NCI-H1417 treated with DMSO at 0.1 percent for 48 hours (cell line): Measurements from ENCODE around the gene HNRNPR.
A peak's percentile ranks its signal among the peaks of the same experiment; 100 is the strongest.
"Not testable (repeated sequence)": the region's sequence is repeated elsewhere in the genome, so short reads cannot be mapped to it uniquely, and the experiment has no call there.

ENCODE experiments used
- DNase-seq: peaks from one replicate; lab custom pipeline; 2025; lab: John Stamatoyannopoulos, UW

Gene HNRNPR

DNA sequence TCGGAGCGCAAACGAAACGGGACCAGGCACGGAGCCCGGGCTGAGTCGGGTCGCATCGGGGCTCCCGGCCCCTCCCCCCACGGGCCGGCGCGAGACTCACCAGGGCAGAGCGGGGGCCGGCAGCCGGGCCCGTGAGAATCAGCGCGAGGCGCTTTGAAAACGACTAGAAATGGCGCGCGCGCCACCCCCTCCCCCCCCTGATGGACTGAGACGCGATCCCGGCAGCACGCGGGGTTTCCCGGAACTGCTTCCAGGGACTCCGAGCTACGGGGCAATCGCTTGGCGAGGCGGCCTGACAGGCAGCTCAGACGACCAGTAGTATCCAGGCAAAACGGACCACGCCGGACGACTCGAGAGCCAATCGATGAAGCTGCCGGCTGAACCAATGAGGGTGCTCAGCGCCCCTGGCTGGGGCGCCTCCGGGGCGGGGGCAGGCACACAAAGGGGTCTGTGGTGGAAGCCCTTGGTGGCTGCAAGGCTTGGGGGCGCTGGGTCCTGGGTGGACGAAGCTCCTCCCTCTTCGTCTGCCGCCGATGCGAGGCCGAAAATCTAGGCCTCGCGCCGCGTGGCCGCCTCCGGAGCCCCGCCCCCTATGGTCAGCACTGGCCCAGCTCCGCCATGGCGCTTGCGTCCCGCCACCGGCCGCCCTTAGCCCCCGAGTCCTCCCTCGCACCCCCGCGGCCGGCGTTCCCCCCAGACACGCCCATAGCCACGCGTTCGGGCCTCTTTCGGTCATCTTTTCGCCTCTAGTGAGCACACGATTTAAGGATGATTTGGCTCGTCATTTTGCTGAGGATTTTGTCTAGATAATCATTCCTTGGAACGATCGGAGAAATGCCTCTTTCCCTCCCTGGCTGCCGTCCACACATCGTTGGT, at the start of gene HNRNPR:
Gene HNRNPR (minus strand): TSS at position 174 of the 876 bp plus-strand sequence. CDS start 3,276 bp downstream, outside the sequence.
- peak; percentile 99 for DNase-seq

DNA sequence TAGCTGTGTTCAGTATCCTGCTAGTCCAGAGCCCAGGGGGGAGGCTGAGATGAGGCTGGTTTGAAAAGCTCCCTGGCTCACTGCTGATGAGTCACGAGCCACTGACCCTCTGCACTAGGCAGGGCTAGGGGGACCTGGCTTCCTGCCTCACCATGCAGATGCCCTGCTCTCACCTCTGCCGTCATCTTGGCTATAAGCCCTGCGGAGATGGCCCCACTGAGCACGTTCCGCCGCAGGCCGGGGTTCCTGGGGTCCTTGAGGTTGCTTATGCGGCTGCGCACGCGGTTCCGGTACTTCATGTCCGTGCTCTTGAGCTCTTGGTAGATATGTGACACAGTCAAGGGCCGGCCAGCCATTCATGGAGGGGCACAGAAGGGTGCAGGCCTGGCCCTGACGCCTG, 49.6 kb upstream of the HNRNPR start:
- no peak for DNase-seq

DNA sequence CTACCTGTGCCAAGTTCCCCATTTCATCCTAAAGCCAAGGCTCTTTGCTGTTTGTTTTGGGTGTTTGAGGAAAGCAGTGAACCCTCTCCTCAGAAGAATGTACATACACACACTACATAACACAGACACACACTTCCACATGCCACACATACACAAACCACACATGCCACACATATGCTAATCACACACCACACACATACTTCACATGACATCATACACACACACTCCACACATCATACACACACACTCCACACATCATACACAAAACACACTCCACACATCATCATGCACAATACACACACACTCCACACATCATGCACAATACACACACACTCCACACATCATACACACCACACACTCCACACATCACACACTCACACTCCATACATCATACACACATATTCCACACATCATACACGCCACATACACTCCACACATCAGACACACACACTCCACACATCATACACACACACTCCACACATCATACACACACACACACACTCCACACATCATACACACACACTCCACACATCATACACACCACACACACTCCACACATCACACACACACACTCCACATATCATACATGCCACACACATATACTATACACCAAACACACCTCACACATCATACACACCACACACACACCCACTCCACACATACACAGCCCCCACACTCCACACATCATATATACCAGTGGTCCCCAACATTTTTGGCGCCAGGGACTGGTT, 48.2 kb upstream of the HNRNPR start:
- DNase-seq = no peak

DNA sequence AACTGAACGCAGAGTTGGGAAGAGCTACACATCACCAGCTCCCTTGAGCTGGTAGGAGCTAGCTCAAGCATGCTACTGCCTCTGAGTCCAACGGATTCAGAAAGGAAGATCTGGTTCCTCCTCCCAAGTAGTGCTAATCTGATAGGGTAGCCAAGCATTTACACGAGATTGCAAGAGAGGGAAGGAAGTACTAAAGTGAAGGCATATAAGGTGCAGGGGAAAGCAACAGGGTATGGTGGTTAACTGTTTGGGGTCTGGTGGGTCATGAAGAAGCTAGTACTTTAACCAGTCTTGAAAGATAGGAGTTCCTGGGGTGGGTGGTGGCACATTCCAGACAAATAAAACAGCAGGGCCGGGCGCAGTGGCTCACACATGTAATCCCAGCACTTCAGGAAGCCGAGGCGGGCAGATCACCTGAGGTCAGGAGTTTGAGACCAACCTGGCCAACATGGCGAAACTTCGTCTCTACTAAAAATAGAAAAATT, 45.8 kb upstream of the HNRNPR start:
- no peak for DNase-seq

DNA sequence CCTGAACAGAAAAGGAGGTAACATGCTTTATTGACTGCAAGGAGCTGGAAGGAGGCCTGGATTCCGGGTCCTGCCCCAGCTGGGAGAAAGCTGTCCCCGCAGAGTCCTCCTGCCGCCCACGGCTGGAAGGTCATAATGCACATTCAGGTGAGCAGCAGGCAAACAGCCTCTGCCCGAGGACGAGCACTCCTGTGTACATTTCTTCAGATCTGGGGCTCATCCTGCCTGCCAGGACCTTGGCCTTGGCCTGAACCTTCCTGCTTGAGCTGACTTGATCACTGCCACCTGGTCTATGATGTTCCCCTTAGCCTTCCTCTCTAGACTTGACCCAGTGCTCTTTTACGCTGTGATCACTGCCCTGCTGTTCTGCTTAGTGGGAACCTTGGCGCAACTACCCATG, 43.4 kb upstream of the HNRNPR start:
- DNase-seq = no peak

DNA sequence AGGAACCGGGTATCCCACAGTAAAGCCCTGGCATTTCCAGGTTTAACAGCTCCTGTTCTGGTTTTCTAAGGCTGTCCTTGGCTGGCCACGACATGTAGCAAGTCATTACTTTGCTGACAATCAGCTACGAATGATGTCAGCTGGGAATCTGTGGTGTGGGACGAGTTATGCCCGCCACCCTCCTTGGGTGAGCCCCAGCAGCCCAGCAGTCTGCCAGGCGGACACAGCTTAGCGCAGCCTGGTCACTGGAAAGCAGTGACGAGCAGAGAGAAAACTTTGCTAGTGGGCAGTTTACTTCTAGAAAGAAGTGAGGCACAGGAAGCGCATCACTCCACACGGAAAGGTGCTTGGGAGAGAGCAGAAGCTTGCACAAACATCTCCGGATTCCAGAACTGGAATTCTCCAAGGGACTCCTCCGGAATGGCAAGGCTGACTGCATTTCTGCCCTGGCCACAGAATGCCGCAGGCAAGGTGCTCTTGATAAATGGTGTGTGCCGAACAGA, 41.1 kb upstream of the HNRNPR start:
- DNase-seq = no peak

DNA sequence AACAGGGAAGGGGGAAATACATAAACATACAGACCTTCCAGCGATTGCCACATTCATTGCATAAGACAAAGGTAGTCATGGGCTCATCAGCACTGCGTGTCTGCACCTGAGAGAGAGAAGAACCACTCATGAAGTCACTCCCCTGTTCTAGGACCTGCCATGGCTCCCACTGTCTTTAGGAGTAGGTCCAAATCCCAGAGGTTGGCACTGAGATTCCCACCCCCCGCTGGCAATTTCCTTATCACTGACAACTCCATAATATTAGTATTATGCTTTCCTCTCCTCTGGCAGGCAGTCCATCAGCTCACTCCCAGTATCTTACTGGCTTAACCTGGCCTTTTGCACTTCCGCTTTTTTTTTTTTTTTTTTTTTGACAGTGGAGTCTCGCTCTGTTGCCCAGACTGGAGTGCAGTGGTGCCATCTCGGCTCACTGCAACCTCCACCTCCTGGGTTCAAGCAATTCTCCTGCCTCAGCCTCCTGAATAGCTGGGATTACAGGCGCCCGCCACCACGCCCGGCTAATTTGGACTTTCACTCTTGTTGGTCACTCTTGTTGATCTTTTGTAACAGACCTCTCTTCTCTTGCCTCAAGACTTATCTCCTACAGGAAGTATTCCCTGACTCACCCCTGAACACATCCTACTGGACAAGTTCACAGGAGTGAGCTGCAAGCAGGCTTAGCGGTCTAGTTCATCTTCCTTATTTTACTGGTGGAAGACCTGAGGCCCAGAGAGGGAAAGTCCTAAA, 40.4 kb upstream of the HNRNPR start:
- no peak for DNase-seq

DNA sequence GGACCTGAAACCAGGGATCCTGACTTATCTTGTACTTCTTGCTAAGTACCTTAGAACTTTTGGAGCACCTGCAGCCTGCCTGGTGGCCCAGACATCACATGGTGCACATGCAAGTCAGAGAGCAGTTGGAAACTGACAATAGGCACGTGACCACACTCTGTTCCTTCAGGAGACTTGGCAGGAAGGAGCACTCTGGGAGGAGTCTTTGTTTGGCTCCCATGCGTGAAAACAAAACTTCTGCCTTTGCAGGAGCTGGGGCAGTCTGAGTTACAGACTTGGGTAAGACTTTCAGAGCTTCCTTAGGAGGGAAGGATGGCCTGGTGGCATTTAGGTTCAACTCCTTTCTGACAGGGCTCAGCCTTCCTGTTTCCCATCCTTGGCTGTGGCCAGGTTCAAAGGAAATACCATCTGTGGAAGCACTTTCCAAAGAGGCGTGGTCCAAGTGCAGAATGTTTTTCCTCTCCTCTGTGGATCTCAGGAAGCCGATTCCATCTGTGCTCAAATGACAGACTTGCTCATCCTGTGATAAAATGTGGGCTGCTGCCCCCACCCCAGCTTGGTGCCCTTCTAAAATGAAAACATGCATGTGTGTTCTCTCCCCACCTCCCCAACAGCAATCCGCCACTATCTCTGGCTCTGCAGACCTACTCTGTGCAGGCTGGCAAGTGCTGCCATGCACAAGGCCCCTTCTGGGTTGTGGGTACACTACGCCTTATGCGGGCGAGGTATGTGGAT, 39.7 kb upstream of the HNRNPR start:
- no peak for DNase-seq

DNA sequence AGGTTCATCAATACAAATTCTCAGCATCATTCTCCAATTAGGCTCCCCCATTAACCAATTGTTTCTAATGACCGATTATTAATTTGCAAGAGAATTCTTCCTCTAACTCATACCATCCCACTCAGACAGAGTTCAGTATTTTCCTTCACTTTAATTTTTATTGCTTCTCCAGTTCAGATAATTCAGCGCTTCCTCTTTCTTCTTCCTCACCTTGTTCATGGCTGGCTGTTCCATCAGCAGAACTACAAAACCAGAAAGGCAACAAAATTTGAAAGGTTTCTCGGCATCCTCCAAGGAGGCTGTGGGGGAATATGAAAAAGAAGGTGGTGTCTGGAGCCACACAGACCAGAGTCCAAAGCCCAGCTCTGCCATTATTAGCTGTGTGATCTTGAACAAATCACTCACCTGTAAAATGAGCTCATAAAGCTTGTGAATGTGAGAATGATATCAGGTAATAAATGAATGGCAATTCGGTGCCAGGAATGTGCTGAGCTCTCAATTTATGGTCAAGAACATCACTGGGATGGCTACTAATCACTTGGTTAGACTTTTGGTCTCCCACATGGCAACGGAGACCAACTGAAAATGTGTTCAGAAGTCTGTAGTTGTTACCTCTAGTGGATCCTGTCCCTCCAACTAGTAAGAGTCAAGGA, 37.3 kb upstream of the HNRNPR start:
- no peak for DNase-seq

DNA sequence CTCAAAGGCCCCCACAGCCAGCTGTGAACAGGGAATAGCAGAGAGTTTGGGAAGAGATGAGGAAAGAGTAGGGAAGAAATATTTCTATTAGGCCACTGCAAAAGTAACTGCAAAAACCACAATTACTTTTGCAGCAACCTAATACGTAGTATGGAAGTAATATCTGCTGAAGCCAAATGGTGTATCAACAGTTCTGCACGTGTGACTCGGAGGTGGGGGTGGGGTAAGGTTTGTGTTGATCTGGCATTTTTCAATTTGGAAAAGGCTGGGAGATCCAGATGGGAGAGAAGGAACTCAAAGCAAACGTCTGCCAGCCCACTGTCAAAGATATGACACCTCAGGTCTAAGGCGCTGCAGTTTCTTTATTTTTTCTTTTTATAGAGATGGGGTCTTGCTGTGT, 36.6 kb upstream of the HNRNPR start:
- DNase-seq = no peak

DNA sequence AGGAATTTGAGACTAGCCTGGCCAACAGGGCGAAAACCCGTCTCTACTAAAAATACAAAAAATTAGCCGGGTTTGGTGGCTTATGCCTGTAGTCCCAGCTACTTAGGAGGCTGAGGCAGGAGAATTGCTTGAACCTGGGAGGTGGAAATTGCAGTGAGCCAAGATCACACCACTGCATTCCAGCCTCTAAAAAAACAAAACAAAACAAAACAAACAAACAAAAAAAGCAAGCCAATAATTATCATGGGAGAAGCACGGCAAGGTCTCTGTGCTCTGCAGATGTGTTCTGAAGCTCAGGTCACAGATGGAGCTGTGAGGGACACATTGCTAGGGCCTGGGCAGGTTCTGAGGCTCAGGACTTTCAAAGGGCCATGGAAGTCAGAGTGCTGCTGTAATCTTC, 36.2 kb upstream of the HNRNPR start:
- not testable (repeated sequence) for DNase-seq

DNA sequence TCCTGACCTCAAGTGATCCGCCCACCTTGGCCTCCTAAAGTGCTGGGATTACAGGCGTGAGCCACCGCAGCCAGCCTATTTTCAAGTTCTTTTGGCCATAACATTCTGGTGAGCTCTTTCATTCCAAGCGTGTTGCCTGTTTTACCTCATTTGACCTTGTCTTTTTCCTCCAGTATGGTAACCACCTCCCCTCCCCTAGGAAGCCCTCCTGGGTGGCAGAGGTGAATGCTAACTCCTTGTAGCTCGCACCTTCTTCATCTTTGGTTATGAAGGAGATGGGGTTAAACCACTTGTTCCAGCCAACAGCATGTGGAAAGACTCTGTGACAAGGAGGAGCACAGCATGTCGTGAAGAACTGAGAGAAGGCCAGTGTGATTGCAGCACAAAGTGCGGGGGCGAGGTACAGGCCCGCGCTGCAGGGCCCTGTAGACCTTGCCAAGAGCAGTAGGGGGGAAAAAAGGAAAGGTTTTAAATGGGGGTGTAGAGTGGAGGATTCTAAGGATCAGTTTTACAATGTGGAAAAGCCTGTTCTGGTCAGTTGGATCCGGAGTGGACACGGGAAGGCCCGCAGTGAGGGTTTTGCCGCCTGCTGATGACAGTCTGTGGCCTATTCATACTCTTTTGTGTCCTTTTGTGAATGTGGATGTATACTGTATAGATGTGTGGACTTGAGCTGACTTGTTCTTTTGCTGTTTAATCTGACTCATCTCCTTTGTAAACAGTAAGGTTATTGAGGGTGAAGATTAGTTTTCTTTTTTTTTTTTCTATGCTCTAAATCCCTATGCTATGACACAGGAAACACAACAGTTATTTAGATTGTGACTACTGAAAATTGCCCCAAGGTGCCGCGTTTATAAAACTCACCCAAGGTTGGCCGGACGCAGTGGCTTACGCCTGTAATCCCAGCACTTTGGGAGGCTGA, 33.1 kb upstream of the HNRNPR start:
- no peak for DNase-seq

DNA sequence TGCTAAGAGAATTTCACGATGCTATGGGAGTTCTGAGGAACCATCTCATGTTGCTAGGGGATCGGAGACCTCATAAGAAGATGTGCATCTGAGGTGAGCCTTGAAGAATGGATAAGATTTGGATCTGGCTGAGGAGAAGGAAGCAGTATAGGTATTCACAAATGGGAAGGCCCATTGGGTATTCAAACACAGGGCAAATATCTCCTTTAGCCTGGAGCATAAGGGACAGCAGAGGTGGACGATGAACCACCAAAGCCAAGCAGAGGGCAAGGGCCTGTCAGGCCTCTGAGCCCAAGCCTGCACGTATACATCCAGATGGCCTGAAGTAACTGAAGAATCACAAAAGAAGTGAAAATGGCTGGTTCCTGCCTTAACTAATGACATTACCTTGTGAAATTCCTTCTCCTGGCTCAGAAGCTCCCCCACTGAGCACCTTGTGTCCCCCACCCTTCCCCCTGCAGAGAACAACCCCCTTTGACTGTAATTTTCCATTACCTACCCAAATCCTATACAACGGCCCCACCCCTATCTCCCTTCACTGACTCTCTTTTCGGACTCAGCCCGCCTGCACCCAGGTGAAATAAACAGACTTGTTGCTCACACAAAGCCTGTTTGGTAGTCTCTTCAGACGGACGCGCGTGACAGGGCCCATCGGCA, 30.1 kb upstream of the HNRNPR start:
- not testable (repeated sequence) for DNase-seq

DNA sequence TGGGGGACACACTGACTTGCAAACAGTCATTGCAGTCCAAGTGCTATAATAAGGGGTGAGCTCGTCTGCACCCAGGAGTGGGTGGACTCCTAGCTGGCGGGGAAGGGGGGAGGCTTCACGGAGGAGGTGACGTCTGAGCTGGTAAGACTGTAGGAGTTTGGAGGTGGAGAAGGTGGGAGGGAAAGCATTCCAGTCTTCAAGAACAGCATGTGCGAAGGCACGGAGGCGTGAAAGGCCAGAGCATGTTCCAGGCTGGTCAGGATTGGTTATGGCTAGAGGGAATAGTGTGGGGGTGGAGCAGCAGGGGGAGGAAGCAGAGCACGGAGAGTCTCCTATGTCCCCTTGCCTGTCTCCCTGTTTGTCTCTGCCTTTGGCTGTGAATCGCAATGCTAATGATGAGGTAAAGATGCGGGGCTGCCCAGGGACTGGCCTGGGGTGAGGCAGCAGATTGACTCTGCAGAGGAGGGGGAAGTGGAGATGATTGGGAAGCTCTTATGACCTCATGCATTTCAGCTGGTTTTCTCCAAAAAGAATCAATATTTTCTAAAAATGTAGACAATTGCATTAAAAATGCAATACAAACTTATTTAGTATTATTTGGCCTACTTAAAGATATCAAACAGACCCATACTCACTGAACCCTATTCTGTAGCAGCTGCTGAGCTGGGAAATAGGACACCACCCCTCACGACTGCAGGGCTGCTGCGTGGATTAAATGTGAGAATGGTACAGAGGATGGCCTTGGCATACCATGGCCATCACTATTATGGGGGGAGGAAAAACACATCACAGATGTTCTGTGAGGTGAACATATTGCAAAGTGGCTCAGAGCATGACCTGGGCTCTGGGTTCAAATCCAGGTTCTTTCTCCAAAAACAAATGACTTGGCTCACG, 28.1 kb upstream of the HNRNPR start:
- DNase-seq = no peak

DNA sequence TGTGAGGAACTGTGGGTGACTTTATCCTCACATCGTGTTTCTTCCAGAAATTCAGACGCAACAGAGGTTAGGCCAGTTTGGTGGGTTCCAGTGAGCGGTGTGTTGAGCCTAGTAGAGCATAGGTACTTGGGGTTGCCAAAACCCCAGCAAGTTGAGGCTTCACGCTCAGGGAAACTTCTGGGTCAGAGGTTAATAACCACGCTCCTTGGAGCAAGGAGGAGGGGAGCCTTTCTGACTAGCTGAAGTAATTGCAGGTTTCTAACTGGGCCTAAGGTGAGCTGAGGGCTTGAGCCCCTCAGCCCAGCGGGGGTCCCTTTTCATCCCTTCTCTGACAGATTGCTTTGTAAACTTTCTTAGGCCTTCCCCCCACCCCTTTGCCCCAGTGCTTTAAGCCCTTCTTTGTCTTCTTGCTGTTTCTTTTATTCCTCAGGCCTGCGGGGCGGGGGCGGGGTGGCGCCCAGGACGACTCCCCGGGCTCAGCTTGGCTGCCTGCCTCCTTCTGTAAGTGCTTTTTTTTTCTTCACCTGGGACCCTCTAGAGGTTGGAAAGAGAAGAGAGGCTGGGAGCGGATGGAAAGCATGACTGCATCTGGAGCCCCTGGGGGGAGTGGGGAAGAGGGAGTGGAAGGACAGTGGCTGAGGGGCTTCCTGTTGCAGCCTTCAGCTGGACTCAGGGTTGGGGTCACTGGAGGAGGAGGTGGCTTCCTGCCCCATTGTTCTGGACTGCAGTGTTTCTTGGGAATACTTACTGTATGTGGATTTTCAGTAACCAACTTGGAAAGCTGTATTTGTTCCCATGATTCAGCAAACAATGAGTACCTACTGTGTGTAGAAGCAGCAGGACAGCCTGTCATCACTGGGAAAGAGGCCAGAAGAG, 26.9 kb upstream of the HNRNPR start:
- DNase-seq = no peak

DNA sequence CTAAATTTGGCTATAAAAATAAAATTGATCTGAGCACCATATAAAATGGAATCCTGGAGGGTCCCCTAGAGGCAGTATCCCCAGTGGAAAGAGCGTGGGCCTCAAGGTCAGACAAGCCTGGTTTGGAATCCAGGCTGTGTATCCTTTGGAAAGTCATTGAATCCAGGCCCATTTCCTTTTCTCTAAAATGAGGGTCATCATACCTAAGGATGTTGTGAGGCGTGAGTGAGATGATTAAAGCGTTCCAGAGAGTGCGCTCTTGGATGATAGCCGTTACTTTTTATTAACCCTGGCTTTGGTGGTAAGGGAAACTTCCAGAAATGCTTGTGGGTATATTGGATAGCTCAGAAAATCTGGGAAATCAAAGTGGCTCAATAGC, 26.2 kb upstream of the HNRNPR start:
- DNase-seq = no peak

DNA sequence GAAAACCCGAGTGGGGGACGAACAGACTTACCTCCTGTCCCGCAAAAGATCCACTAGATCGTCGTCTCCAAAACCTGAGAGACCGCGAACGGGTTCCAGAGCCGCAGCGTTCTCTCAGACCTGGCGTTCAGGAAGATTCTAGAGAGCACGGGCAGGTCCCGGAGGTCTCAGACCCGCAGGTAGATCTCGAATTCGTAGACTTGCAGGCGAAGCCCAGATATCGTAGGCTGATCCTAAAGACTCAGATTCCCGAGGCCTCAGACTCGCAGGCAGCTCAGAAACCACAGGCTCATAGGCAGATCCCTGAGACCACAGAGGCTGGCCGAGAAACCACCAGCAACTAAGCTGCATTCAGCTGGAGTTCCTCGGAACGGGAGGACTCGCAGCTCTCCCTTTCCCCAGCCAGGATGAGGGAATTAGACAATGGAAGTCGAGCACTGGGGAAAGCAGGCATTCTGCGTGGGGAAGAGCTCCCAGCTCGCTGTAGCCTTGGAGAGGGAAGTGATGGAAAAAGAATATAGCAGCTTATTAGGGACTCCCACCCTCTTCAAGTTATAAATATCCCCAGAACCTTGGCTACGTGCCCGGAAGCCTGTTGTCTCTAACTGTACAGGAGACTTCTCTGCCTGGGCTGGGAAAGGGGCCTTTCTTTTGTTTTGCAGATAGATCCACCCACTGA, 25.4 kb upstream of the HNRNPR start, which contains the start of gene ZNF436:
Gene ZNF436 (minus strand): TSS at position 502 of the 679 bp plus-strand sequence. CDS start 1,831 bp downstream, outside the sequence.
- DNase-seq = peak; percentile 60
